Medulla oblongata (tissue), 1 donor: Measurements from ENCODE around the gene ADGRB2.
A peak's percentile ranks its signal among the peaks of the same experiment; 100 is the strongest.

Experiments
- DNase-seq: peaks from one replicate; pipeline ENCODE4 v3.0.0-alpha.2; 2015; ENCODE audit errors: extremely low spot score

Gene ADGRB2

DNA sequence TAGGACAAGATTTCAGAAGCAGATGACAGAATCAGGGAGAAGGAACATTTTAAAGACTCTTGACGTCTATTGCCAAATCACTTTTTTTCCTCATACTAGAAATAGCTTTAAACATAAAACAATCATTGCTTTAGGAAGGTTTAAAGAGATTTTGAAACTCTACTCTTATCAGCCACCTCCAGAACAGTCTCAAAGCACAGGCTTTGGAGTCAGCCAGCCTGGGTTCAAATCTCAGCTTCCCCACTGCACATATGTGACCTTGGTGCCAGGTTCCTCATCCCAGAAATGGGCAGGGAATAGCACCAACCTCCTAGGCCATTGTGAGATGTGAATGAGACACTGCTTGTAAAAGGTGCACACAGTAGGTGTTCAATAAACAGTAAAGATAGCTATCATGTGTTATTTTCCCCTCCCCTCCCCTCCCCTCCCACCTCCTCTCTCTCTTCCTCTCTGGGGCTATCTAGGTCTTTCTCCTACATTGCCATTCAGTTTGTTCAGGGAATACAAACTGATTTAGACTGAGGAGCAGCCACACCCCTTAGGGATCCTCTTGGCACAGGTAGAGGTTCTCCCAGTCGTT lies 31.0 kb upstream of the ADGRB2 start:
- no peak for DNase-seq

GRCh38 chr1:31793586-31794285 lies 29.6 kb upstream of the ADGRB2 start:
- DNase-seq = no peak

GRCh38 chr1:31793086-31793485 lies 28.9 kb upstream of the ADGRB2 start:
- no peak for DNase-seq

- no peak for DNase-seq
These were observed 28.4 kb upstream of the ADGRB2 start for GRCh38 chr1:31792541-31792940.

DNA sequence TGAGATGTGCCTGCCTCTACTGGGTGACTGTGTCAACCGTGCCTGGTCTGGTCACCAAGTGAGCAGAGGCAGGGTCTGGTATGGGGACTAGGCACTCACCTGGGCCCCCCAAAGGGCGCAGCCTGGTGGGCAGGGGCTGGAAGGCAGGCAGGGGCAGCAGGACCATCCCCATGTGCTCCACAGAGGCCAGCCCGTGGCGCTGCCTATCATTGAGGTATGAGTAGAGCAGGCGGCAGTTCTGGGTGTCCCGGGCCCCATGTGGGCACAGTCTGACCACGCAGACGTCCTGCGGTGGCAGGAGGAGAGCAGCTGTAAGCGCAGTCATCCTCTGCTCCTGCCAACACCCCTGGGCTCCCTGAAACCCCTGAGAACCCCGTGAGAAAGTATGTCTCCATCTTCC lies 28.0 kb upstream of the ADGRB2 start:
- DNase-seq = no peak

- no peak for DNase-seq
These were observed 27.2 kb upstream of the ADGRB2 start for GRCh38 chr1:31791131-31791858.

DNA sequence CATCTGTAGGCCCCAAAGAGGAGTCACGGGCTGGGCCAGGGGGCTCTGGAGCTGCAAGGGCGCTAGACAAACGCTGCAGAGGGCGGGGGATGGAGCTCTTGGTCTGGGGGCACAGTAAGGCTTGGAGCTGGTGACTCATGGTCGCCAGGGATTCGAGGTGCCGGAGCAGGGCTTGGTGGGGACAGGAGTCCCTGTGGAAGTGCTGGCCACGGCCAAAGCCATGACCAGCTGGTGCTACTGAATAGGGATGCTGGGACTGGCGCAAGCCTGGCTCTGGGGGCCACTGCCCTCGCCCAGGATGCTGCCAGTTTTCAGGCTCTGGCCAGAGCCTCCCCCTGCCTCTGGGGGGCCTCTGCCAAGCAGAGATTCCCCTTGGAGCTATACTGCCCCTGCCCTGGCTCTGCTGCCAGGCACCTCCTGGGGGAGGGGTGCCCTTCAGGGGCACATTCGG lies 26.5 kb upstream of the ADGRB2 start:
- DNase-seq = no peak

- no peak for DNase-seq
These were observed 26.0 kb upstream of the ADGRB2 start for GRCh38 chr1:31790140-31790539.

DNA sequence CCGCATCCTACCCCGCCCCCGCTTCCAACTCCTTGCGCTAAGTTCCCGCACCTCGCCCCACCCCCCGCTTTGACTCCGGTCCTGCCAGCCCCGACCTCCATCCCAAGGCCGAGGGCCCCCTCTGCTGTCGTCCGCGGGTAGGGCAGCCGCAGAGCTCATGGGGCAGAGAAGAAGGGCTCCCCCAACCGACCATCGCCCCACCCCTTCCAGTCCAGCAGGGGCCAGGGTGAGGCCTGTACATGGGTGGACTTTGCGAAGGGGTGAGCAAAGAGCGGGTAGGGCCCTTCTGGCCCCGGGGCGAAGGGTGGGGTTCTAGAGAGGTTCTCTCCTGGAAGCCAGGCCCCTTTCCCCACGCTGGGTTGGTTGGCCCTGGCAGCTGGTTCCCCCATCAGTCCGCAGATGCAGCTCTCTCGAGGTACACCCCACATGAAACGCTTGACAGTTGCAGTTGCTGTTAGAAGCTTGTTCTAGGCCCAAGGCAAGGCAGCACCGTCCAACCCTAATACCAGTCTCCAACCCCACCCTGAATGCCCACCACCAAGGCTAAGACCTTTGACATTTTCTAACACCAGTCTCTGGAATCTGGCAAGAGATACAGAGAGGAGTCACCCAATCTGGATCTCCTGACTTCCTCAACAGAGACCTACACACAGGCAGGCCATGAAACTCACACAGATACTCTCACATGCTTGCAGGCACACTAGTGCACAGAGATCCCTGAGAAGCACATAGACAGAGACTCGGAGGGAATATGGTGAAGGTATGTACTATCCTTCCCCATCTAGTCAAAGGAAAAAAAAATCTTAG lies 25.3 kb upstream of the ADGRB2 start:
- peak; percentile 97 for DNase-seq

DNA sequence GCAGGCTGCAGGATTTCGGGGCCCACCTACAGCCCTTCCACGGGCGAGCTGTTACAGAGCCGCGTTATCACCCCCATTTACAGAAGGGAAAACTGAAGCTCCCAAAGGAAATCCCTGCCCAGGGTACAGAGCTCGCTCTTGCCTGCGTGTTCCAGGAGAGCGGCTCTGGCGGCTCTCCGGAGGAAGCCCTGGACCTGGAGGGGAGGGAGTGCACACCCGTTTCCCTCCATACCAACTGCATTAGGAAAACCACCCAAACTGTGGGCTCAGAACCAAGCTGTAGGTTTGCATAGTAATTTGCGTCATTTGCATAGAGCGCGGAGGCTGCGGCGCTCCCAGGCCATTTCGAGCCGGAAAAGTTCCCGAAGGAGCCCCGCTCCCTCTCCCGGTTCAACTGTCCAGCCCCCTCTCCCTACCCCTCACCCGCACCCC lies 24.7 kb upstream of the ADGRB2 start:
- DNase-seq = no peak

GRCh38 chr1:31788138-31788824 lies 24.1 kb upstream of the ADGRB2 start:
- peak; percentile 95 for DNase-seq

- no peak for DNase-seq
These were observed 23.6 kb upstream of the ADGRB2 start for GRCh38 chr1:31787786-31788137.

GRCh38 chr1:31787261-31787660 lies 23.1 kb upstream of the ADGRB2 start:
- no peak for DNase-seq

DNA sequence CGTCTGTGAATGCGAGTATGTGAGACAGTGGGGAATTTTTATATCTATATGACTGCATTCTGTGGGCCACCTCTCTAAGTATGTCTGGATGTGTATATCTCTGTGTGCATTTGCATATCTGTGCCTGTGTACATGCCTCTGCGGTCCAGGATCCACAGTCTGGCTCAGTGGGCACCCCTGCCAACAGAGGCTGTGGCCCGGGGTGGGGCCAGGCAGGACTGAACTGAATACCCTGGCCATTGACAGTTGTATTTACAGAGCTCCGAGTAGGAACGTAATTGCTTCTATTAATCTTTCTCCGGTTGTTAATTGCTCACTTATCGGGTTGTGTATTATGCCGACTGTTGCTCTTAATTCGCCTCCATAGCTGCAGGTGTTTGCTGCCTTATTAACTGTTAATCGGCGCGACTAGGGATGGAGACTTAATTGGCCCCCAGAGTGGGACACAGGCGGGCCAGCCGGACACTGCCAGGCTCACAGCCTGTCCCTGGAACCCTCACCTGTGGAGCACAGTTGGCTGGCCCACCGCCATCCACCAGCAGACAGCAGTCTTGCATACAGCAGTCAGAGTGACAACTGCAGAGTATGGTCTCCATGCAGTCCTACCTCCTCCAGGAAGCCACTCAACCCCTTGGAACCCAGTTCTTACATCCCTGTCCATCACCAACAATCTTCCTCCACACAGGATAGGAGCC lies 22.4 kb upstream of the ADGRB2 start:
- no peak for DNase-seq

DNA sequence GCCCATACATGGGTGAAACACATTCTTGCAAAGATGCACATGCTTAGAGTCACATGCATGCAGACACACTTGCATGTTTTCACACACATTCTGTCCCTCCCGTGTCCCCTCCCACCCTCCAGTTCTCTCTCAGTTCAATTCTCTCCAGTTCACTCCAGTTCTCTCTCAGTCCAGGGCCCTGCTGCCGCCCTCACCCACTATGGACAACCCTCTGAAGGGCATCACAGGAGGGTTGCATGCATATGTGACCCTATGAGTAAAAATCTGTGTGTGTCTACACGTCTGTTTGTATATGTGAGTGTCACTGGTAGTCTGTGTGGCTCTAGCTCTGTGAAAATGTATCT lies 21.8 kb upstream of the ADGRB2 start:
- DNase-seq = no peak

GRCh38 chr1:31785020-31785946 lies 21.1 kb upstream of the ADGRB2 start:
- no peak for DNase-seq

GRCh38 chr1:31784356-31785019 lies 20.3 kb upstream of the ADGRB2 start:
- DNase-seq = no peak

- DNase-seq = no peak
These were observed 19.7 kb upstream of the ADGRB2 start for GRCh38 chr1:31783846-31784245.
